RPMI7951 (cell line): ENCODE results near the gene MORC3. TPM values are rescaled to one million over a fixed set of nuclear protein-coding genes. Genes with fewer than 3 reads are reported as not detected.

Experiments
- DNase-seq: peaks from one replicate; pipeline ENCODE4 v3.0.0-alpha.2; 2012; ENCODE audit warnings: low read depth
- total RNA-seq: library from RNA; depleted of rRNA; stranded (reverse); fragments of >200 nt; shearing (Covaris generic); gene quantifications from 2 replicates; pipeline ENCODE4 v1.2.3, GENCODE V29; 2014; rRNA removed

MORC3 gene
- total RNA-seq, 1 experiment from 2014 or later: 29.7 TPM

DNA sequence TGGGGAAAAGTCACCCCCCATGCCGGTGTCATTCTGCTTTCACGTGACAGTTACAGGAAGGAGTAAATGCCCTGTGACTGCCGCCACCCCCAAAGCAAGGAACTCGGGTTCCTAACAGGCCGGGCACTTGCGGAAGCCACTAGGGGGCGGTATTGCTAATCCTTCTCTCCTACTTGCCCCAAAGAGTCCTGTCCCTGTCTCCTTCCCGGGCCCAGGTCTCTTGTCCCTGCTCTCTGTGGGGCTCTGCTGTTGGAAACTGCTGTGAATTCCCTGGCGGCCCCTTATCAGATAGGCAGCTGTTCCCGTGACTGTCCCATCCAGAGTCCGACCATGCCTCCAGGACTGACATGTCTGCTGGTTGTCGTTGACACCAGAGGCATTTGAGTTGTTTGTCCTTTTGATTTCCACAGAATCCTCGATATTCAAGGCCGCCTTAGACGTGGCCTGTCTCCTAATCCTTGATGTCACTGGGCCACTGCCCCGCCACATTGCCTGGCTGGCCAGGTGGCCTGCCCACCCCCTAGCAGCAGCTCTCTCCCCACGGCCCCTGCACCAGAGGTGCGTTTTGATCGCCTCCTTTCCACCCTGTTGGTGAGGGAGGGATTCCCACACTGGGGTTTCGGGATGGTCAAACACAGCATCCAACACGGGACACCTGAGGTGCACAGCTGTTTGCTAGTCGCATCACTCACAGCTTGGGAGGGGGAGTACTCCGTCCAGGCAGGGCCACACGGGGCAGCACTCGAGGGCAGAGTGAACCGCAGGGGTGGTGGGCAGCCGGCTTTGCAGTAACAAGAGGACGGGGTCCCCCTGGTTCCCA, 102.5 kb downstream of the MORC3 start:
- peak; percentile 51 for DNase-seq

DNA sequence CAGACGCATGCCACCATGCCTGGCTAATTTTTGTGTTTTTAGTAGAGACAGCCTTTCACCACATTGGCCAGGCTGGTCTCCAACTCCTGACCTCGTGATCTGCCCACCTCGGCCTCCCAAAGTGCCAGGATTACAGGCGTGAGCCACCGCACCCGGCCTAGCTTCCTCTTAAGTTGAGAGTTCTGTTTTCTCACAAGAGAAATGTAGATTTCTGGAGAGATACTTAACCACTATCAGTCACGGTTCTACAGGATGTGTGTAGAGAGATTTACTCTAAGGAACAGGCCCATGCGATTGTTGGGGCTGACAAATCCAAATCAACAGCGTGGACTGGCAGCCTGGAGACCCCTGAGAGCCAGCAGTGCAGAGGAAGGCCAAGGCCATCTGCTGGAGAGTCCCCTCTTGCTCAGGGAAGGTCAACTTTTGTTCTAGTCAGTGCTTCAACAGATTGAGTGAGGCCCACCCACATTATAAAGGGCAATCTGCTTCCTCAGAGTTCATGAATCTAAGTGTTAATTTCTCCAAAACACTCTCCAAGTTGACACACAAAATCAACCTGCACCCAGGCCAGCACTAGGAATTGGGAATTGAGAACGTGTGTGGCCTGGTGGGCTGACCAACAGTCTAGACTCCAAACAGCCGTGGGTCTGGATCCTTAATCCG, 103.9 kb downstream of the MORC3 start:
- DNase-seq: no peak

- DNase-seq: no peak
Observed at GRCh38 chr21:36424592-36424991, 104.6 kb downstream of the MORC3 start.

- DNase-seq: peak; percentile 43
Observed at GRCh38 chr21:36425286-36425685, 105.3 kb downstream of the MORC3 start.

Other genes starting within 250 kb of the MORC3 start
- gene CBR3, start 185.1 kb upstream of the MORC3 start, total RNA-seq: 32.9 and 41.7 TPM in 2 replicates
- 7.6 and 8.1 TPM in 2 replicates for gene DOP1B, start 163.4 kb upstream of the MORC3 start, total RNA-seq
- 8.4 and 10.3 TPM in 2 replicates for gene CHAF1B, start 65.2 kb downstream of the MORC3 start, total RNA-seq
- not detected in 2 replicates for gene CLDN14, start 159.9 kb downstream of the MORC3 start, total RNA-seq